ENCODE data around the gene CR1L.
"Not testable (repeated sequence)": the region's sequence is repeated elsewhere in the genome, so short reads cannot be mapped to it uniquely, and the experiment has no call there.

CR1L gene

DNA sequence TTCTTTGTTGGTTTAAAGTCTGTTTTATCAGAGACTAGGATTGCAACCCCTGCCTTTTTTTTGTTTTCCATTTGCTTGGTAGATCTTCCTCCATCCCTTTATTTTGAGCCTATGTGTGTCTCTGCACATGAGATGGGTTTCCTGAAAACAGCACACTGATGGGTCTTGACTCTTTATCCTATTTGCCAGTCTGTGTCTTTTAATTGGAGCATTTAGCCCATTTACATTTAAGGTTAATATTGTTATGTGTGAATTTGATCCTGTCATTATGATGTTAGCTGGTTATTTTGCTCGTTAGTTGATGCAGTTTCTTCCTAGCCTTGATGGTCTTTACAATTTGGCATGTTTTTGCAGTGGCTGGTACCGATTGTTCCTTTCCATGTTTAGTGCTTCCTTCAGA is 16.5 kb downstream of the CR1L start:
- not testable (repeated sequence) for H3K27ac ChIP-seq (ENCODE audit: low read depth, low read length); H3K4me3 ChIP-seq (ENCODE audit: low read length); H3K36me3 ChIP-seq (ENCODE audit: insufficient read depth, low read length); H3K9ac ChIP-seq (ENCODE audit: low read depth, low read length); H3K27me3 ChIP-seq (ENCODE audit: insufficient read depth, low read length); H3K4me1 ChIP-seq (ENCODE audit: insufficient read depth, low read length)
- 94% methylated on average over 2 of the region's 2 CpGs for WGBS
- H3K9me3 ChIP-seq (ENCODE audit: insufficient read depth, low read depth, low read length), result peaks cover 14% of the 10 kb centered on the region

DNA sequence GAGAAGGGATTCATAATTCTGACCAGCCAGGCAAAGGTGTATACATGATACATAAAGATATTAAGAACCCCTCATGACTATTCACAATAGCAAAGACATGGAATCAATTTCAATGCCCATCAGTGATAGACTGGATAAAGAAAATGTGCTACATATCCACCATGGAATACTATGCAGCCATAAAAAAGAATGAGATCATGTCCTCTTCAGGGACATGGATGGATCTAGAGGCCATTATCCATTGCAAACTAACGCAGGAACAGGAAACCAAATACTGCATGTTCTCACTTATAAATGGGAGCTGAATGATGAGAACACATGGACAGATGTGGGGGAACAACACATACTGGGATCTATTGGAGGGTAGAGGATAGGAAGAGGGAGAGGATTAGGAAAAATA is 21.4 kb downstream of the CR1L start:
- H3K27me3 ChIP-seq (ENCODE audit: insufficient read depth, low read length), result peaks cover 25% of the 10 kb centered on the region
- no peak overlapping the region for H3K4me3 ChIP-seq (ENCODE audit: low read length)
- 96% methylated on average over 1 of the region's 1 CpG for WGBS
- no peak overlapping the region for H3K27ac ChIP-seq (ENCODE audit: low read depth, low read length)
- H3K36me3 ChIP-seq (ENCODE audit: insufficient read depth, low read length), result no peaks in the 10 kb centered on the region
- no peak overlapping the region for H3K9ac ChIP-seq (ENCODE audit: low read depth, low read length)
- peaks cover 14% of the 10 kb centered on the region for H3K9me3 ChIP-seq (ENCODE audit: insufficient read depth, low read depth, low read length)
- 0 out of 2 replicates have a peak, but pooled peaks cover 3% of the 10 kb centered on the region for H3K4me1 ChIP-seq (ENCODE audit: insufficient read depth, low read length)

DNA sequence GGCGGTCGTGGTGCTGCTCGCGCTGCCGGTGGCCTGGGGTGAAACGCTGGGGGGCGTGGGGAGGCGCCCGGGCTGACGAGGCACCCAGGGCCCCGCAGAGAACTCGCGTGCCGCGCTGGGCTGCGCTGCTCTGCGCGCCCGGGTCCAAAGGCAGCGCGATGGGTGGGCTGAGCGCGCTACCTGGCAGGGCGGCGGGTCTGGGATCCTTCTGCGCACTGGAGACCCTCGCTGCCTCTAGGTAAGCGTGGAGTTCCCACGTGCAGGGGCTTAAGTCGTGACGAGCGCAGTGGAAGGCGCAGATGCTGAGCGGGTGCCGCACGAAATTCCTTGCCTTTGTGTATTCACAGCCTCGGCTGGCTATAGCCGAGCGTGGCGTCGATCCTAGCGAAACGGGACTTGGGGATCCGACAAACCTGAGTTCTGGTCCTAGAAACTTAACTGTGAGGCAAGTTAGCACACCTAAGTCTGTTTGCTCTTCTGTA is 24.6 kb downstream of the CR1L start:
- Histone ChIP-seq H3K4me3 (ENCODE audit: low read length) (peak overlapping the region; percentile 41), H3K9ac (ENCODE audit: low read depth, low read length) (peak overlapping the region; percentile 41; the same call in 1 of the 2 replicates), H3K27me3 (ENCODE audit: insufficient read depth, low read length) (peaks cover 25% of the 10 kb centered on the region), H3K4me1 (ENCODE audit: insufficient read depth, low read length) (0 out of 2 replicates have a peak, but pooled peaks cover 3% of the 10 kb centered on the region), H3K27ac (ENCODE audit: low read depth, low read length) (no peak overlapping the region), H3K9me3 (ENCODE audit: insufficient read depth, low read depth, low read length) (peaks cover 5% of the 10 kb centered on the region; the same call in 1 of the 2 replicates), H3K36me3 (ENCODE audit: insufficient read depth, low read length) (no peaks in the 10 kb centered on the region)
- 60% methylated on average over 44 of the region's 44 CpGs for WGBS

DNA sequence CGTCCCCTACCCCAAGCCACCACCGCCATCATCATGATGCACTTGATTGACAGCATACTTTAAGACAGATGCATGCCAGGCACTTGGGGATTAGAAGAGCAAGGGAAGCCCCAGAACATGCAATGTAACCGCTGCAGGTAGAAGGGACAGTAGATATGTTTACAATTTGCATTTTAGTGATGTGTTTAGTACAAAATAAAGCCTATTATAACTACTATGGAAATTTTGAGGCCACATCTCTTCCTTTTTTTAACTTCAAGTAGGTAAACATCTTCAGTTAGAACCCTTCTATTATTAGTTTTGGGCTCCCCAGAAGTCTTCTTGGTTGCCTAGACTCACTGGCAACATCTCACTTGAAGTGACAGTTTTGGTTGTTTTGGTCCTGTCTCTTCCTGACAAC is 25.3 kb downstream of the CR1L start:
- peaks cover 25% of the 10 kb centered on the region for H3K27me3 ChIP-seq (ENCODE audit: insufficient read depth, low read length)

DNA sequence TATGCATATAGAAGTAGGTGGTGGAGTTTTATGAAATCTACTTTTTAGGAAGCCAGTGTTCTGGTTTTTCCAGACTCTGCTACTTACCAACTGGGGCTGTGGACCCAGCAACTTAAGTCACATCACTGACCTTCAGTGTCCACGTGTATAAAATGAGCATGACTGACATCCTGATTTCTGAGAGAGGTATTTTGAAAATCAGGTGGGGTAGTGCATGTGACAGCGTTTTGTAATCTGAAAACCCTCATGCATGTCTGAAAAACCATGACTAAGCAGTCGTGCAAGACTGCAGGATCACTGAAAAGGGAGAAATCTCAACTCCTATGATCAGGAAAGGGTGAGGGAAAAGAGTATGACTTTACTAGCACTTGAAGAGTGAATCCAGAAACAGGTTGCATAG is 26.1 kb downstream of the CR1L start:
- Histone ChIP-seq H3K27me3 (ENCODE audit: insufficient read depth, low read length) (peaks cover 25% of the 10 kb centered on the region), H3K9ac (ENCODE audit: low read depth, low read length) (no peak overlapping the region), H3K4me3 (ENCODE audit: low read length) (no peak overlapping the region), H3K4me1 (ENCODE audit: insufficient read depth, low read length) (0 out of 2 replicates have a peak, but pooled peaks cover 3% of the 10 kb centered on the region), H3K36me3 (ENCODE audit: insufficient read depth, low read length) (no peaks in the 10 kb centered on the region), H3K9me3 (ENCODE audit: insufficient read depth, low read depth, low read length) (peaks cover 2% of the 10 kb centered on the region; the same call in 1 of the 2 replicates), H3K27ac (ENCODE audit: low read depth, low read length) (no peak overlapping the region)
- WGBS, result 74% methylated on average over 3 of the region's 3 CpGs

More for the DNA sequence above, 25.3 kb downstream of the CR1L start:
- H3K4me3 ChIP-seq (ENCODE audit: low read length), result no peak overlapping the region
- WGBS, result 79% methylated on average over 3 of the region's 3 CpGs
- H3K9ac ChIP-seq (ENCODE audit: low read depth, low read length), result no peak overlapping the region
- peaks cover 2% of the 10 kb centered on the region; the same call in 1 of the 2 replicates for H3K9me3 ChIP-seq (ENCODE audit: insufficient read depth, low read depth, low read length)
- H3K36me3 ChIP-seq (ENCODE audit: insufficient read depth, low read length), result no peaks in the 10 kb centered on the region
- H3K4me1 ChIP-seq (ENCODE audit: insufficient read depth, low read length), result 0 out of 2 replicates have a peak, but pooled peaks cover 3% of the 10 kb centered on the region
- no peak overlapping the region for H3K27ac ChIP-seq (ENCODE audit: low read depth, low read length)

DNA sequence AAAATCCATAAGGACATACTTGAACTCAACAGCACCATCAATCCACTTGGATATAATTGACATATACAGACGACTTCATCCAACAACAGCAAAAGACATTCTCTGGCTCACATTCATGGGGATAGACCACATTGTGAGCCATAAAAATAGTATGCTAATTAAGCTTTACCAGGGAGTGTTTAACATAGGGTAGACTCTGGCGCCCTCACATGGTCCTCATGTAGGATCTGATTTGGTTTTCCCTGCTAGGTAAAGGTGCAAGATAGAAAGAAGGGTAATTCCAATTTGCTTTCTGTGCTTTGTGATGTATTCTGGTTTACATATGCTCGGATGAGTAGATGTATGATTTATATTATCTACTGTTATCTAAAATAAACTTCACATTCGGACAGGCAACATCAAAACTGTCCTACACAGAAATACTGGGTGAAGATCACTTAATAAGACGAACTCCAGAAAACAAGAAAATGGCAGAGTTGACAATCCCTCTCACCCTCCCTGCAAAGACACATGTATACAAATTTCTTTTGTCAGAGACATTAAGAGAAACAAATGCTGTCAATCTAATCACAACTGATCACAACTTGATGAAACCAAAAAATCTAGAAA is 27.7 kb downstream of the CR1L start:
- WGBS, result 23% methylated on average over 4 of the region's 5 CpGs
- Histone ChIP-seq H3K9ac (ENCODE audit: low read depth, low read length) (no peak overlapping the region), H3K4me3 (ENCODE audit: low read length) (no peak overlapping the region), H3K36me3 (ENCODE audit: insufficient read depth, low read length) (no peaks in the 10 kb centered on the region), H3K9me3 (ENCODE audit: insufficient read depth, low read depth, low read length) (no peaks in the 10 kb centered on the region), H3K27ac (ENCODE audit: low read depth, low read length) (no peak overlapping the region), H3K4me1 (ENCODE audit: insufficient read depth, low read length) (0 out of 2 replicates have a peak, but pooled peaks cover 3% of the 10 kb centered on the region), H3K27me3 (ENCODE audit: insufficient read depth, low read length) (peaks cover 25% of the 10 kb centered on the region)

DNA sequence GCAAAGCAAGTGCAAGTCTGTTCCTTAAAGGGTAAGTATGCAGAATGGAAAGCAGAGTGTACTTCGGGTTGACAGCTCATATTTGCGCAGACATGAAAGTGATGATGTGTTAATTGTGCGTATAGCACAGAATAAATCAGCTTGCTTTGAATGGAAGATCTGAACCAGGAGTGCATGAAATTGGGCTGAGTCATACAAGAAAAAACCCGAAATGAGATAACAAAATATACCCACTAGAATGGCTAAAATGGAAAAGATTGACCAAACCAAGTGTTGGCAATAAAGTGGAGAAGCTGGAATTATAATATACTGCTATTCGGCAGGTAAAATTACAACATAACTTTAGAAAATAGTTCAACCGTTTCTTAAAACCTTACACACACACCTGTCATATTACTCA is 28.5 kb downstream of the CR1L start:
- no peaks in the 10 kb centered on the region for H3K36me3 ChIP-seq (ENCODE audit: insufficient read depth, low read length)
- H3K9ac ChIP-seq (ENCODE audit: low read depth, low read length), result no peak overlapping the region
- H3K9me3 ChIP-seq (ENCODE audit: insufficient read depth, low read depth, low read length), result no peaks in the 10 kb centered on the region
- no peak overlapping the region for H3K27ac ChIP-seq (ENCODE audit: low read depth, low read length)
- H3K27me3 ChIP-seq (ENCODE audit: insufficient read depth, low read length), result peaks cover 23% of the 10 kb centered on the region
- H3K4me3 ChIP-seq (ENCODE audit: low read length), result no peak overlapping the region
- H3K4me1 ChIP-seq (ENCODE audit: insufficient read depth, low read length), result 0 out of 2 replicates have a peak, but pooled peaks cover 3% of the 10 kb centered on the region
- 88% methylated on average over 5 of the region's 6 CpGs for WGBS

DNA sequence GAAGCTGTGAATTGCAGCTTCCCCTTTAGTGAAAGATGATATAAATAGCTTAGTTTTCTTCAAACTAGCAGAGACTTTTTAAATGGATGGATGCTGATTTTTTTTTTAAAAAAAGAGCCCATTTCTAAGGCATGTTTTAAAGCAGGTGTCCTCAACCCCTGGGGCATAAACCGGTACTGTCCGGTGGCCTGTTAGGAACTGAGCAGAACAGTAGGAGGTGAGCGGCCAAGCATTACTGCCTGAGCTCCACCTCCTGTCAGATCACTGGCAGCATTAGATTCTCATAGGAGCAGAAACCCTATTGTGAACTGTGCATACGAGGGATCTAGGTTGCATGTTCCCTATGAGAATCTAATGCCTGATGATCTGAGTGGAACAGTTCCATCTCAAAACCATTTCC is 31.2 kb downstream of the CR1L start:
- H3K27me3 ChIP-seq (ENCODE audit: insufficient read depth, low read length), result no peaks in the 10 kb centered on the region
- no peak overlapping the region for H3K27ac ChIP-seq (ENCODE audit: low read depth, low read length)
- no peak overlapping the region for H3K4me3 ChIP-seq (ENCODE audit: low read length)
- no peak overlapping the region for H3K9ac ChIP-seq (ENCODE audit: low read depth, low read length)
- no peaks in the 10 kb centered on the region for H3K36me3 ChIP-seq (ENCODE audit: insufficient read depth, low read length)
- 96% methylated on average over 4 of the region's 4 CpGs for WGBS
- H3K9me3 ChIP-seq (ENCODE audit: insufficient read depth, low read depth, low read length), result no peaks in the 10 kb centered on the region
- no peaks in the 10 kb centered on the region for H3K4me1 ChIP-seq (ENCODE audit: insufficient read depth, low read length)

DNA sequence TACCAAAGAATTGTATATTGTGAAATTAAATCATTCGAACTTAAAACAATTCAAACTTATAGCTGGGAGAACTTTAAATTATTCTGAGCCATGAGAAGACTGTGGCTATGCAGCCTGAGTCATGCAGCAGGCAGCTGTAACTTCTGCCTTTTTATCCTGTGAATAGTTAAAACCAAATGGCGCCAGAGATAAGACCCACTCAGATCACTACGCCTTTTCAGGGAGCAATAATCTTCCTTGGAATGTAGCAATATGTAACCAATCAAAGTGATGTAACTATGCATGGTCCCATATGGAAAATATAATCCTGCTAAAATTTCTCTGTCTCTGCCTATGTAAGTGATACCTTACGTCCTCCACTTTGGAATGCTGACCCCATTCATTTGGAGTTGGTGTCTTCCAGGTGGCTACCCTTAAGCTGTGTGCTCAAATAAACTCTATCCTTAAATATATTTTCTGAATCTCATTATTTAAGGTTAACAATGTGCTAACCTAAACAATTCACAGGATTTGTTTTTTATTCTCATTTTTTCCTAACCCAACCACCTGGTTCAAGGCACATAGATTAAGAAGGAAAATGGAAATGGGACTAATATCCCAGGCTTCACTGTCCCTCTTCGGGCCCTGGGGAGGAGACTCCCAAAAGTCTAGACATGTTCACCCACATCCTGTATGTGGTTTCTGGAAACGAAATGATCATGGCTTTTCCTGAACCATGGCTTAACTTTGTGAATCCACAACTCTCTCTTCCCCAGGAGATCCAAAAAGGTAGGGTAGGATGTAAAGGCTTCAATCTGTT is 35.9 kb downstream of the CR1L start:
- not testable (repeated sequence) for H3K4me3 ChIP-seq (ENCODE audit: low read length); H3K36me3 ChIP-seq (ENCODE audit: insufficient read depth, low read length); H3K4me1 ChIP-seq (ENCODE audit: insufficient read depth, low read length); H3K27ac ChIP-seq (ENCODE audit: low read depth, low read length); H3K9me3 ChIP-seq (ENCODE audit: insufficient read depth, low read depth, low read length); H3K9ac ChIP-seq (ENCODE audit: low read depth, low read length); H3K27me3 ChIP-seq (ENCODE audit: insufficient read depth, low read length)
- 90% methylated on average over 4 of the region's 6 CpGs for WGBS

DNA sequence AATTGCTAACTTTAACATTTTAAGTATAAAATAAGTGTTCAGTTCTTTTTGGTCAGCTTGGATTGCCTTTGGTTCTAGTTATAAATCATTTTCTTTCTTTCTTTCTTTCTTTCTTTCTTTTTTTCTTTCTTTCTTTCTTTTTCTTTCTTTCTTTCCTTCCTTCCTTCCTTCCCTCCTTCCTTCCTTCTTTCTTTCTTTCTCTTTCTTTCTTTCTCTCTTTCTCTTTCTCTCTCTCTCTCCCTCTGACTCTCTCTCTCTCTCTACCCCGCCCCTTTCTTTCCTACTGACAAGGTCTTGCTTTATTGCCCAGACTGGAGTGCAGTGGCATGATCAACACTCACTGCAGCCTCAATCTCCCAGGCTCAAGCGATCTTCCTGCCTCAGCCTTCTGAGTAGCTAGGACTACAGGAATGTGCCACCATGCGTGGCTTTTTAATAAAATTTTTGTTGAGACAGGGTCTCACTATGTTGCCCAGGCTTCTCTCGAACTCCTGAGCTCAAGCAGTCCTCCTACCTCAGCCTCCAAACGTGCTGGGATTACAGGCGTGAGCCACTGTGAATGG is 38.0 kb downstream of the CR1L start:
- not testable (repeated sequence) for H3K9ac ChIP-seq (ENCODE audit: low read depth, low read length); H3K9me3 ChIP-seq (ENCODE audit: insufficient read depth, low read depth, low read length); H3K36me3 ChIP-seq (ENCODE audit: insufficient read depth, low read length); H3K4me3 ChIP-seq (ENCODE audit: low read length); H3K27ac ChIP-seq (ENCODE audit: low read depth, low read length); H3K27me3 ChIP-seq (ENCODE audit: insufficient read depth, low read length); H3K4me1 ChIP-seq (ENCODE audit: insufficient read depth, low read length)
- WGBS, result 92% methylated on average over 6 of the region's 6 CpGs

DNA sequence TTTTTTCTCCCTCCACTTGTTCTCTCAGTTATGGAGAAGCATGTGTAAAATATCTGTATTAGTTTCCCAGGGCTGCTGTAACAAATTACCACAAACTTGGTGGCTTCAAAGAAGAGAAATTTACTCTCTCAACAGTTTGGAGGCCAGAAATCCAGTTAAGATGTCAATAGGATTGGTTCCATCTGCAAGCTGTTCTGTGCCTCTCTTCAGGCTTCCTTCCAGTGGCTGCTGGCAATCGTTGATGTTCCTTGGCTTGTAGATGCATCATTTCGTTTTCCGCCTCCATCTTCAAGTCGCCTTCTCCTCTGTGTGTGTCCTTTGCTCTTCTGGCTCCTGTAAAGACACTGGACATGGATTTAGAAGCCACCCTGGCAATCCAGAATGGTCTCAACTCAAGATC is 45.6 kb downstream of the CR1L start:
- not testable (repeated sequence) for H3K4me3 ChIP-seq (ENCODE audit: low read length); H3K36me3 ChIP-seq (ENCODE audit: insufficient read depth, low read length); H3K27ac ChIP-seq (ENCODE audit: low read depth, low read length); H3K27me3 ChIP-seq (ENCODE audit: insufficient read depth, low read length); H3K9ac ChIP-seq (ENCODE audit: low read depth, low read length); H3K4me1 ChIP-seq (ENCODE audit: insufficient read depth, low read length); H3K9me3 ChIP-seq (ENCODE audit: insufficient read depth, low read depth, low read length)
- WGBS, result 90% methylated on average over 4 of the region's 4 CpGs
